Limb (tissue), 2 donors: Measurements from ENCODE around the gene BTNL2.
"Not testable (repeated sequence)": the region's sequence is repeated elsewhere in the genome, so short reads cannot be mapped to it uniquely, and the experiment has no call there.

Experiments
- DNase-seq, 2 donors: peaks; one replicate each; pipeline ENCODE4 v3.0.0-alpha.2; 2016; ENCODE audit errors: extremely low spot score in 2 of 2

The BTNL2 gene

GRCh38 chr6:32406857-32407256, at the start of gene BTNL2:
Gene BTNL2, minus strand, starts transcription at chr6:32407181. Its CDS starts 58 bp downstream, at chr6:32407123.
- no peak for DNase-seq

GRCh38 chr6:32449088-32449736, 42.2 kb upstream of the BTNL2 start:
- no peak for DNase-seq

GRCh38 chr6:32447932-32448331, 41.0 kb upstream of the BTNL2 start:
- DNase-seq: no peak

- DNase-seq: no peak
Observed at GRCh38 chr6:32445321-32445854, 38.4 kb upstream of the BTNL2 start.

- DNase-seq: no peak
Observed at GRCh38 chr6:32444433-32444832, 37.5 kb upstream of the BTNL2 start.

- no peak for DNase-seq
Observed at GRCh38 chr6:32442977-32443552, 36.1 kb upstream of the BTNL2 start.

GRCh38 chr6:32442243-32442667, 35.3 kb upstream of the BTNL2 start:
- no peak for DNase-seq

- peak in 1 of 2 donors; percentile 34 for DNase-seq
Observed at GRCh38 chr6:32439602-32440214, 32.7 kb upstream of the BTNL2 start, which contains the start of gene HLA-DRA. Gene HLA-DRA, plus strand, starts transcription at chr6:32439887. Its CDS starts 64 bp downstream, at chr6:32439951.

GRCh38 chr6:32439139-32439538, 32.2 kb upstream of the BTNL2 start:
- DNase-seq: no peak

GRCh38 chr6:32436995-32437836, 30.2 kb upstream of the BTNL2 start:
- no peak for DNase-seq

GRCh38 chr6:32436186-32436585, 29.2 kb upstream of the BTNL2 start:
- no peak for DNase-seq

- DNase-seq: not testable (repeated sequence)
Observed at GRCh38 chr6:32433950-32434349, 27.0 kb upstream of the BTNL2 start.

- peak in 1 of 2 donors; percentile 36 for DNase-seq
Observed at GRCh38 chr6:32432050-32432450, 25.1 kb upstream of the BTNL2 start.

GRCh38 chr6:32431142-32431541, 24.2 kb upstream of the BTNL2 start:
- no peak for DNase-seq

- no peak for DNase-seq
Observed at GRCh38 chr6:32430179-32430578, 23.2 kb upstream of the BTNL2 start.

- no peak for DNase-seq
Observed at GRCh38 chr6:32427934-32428474, 21.0 kb upstream of the BTNL2 start.

GRCh38 chr6:32427218-32427617, 20.2 kb upstream of the BTNL2 start:
- no peak for DNase-seq

- no peak for DNase-seq
Observed at GRCh38 chr6:32426338-32426737, 19.4 kb upstream of the BTNL2 start.

- no peak for DNase-seq
Observed at GRCh38 chr6:32424589-32425300, 17.8 kb upstream of the BTNL2 start.

- no peak for DNase-seq
Observed at GRCh38 chr6:32416036-32416435, 9.1 kb upstream of the BTNL2 start.
